DLD1 (cell line): ENCODE results near the gene VTI1A.
"Not testable (repeated sequence)": the region's sequence is repeated elsewhere in the genome, so short reads cannot be mapped to it uniquely, and the experiment has no call there.

Experiments
- in situ Hi-C: cut with HindIII; loops from 2 replicates; pipeline ENCODE4 v1.10.0; 2017; ENCODE audit warnings: low sequenced_read_pairs

VTI1A gene

GRCh38 chr10:112843623-112844022 is 396.6 kb downstream of the VTI1A start:
- in situ Hi-C loops, result no loop called here

- in situ Hi-C loops, result no loop called here
These were observed 397.9 kb downstream of the VTI1A start for GRCh38 chr10:112844681-112845544.

GRCh38 chr10:112847778-112848177 is 400.8 kb downstream of the VTI1A start:
- in situ Hi-C loops, result no loop called here

GRCh38 chr10:112848228-112848627 is 401.2 kb downstream of the VTI1A start:
- in situ Hi-C loops, result no loop called here

GRCh38 chr10:112848868-112849430 is 401.9 kb downstream of the VTI1A start:
- in situ Hi-C loops, result no loop called here

GRCh38 chr10:112849546-112849945 is 402.5 kb downstream of the VTI1A start:
- in situ Hi-C loops, result no loop called here

- in situ Hi-C loops, result no loop called here
These were observed 404.2 kb downstream of the VTI1A start for GRCh38 chr10:112851181-112851580.

- in situ Hi-C loops, result no loop called here
These were observed 404.7 kb downstream of the VTI1A start for GRCh38 chr10:112851588-112852211.

- in situ Hi-C loops, result no loop called here
These were observed 405.3 kb downstream of the VTI1A start for GRCh38 chr10:112852306-112852705.

GRCh38 chr10:112855134-112855533 is 408.1 kb downstream of the VTI1A start:
- in situ Hi-C loops, result no loop called here

- in situ Hi-C loops, result no loop called here
These were observed 410.5 kb downstream of the VTI1A start for GRCh38 chr10:112857493-112857892.

GRCh38 chr10:112858986-112859651 is 412.1 kb downstream of the VTI1A start:
- in situ Hi-C loops, result no loop called here

- in situ Hi-C loops, result no loop called here
These were observed 412.8 kb downstream of the VTI1A start for GRCh38 chr10:112859793-112860192.

GRCh38 chr10:112863461-112863860 is 416.4 kb downstream of the VTI1A start:
- in situ Hi-C loops, result not testable (repeated sequence)
